ENCODE measurements around the gene VAMP5.

VAMP5 gene

GRCh38 chr2:85549826-85550225 is 34.4 kb upstream of the VAMP5 start:
- no peak for DNase-seq (ENCODE audit: extremely low spot score)
- POLR2A ChIA-PET, result interaction anchor here (1.2 to 12.1 kb wide), 3 partner anchors 7 to 195 kb away, joined by 3 to 198 read pairs (median 10); partner anchors contain the start of genes ELMOD3, GGCX, MAT2A and RETSAT
- CTCF ChIA-PET, result interaction anchor here (0.7 to 14.1 kb wide), 10 partner anchors 10 to 250 kb away, joined by 3 to 180 read pairs (median 6); partner anchors contain the start of genes GGCX, MAT2A and SH2D6
- TF ChIP-seq CTCF (IDR thresholded peaks at IDR 0.05; ENCODE audit: control extremely low read depth, extremely low read depth, low read depth, missing control alignments), result no peak

- CTCF ChIA-PET, result interaction anchor here (0.7 to 14.1 kb wide), 17 partner anchors 10 to 250 kb away, joined by 3 to 180 read pairs (median 4); partner anchors contain the start of genes GGCX, MAT2A, RNF181 and SH2D6
- no peak for DNase-seq (ENCODE audit: extremely low spot score)
- POLR2A ChIA-PET, result interaction anchor here (1.2 to 12.1 kb wide), 3 partner anchors 8 to 196 kb away, joined by 3 to 198 read pairs (median 10); partner anchors contain the start of genes ELMOD3, GGCX, MAT2A and RETSAT
- TF ChIP-seq CTCF (IDR thresholded peaks at IDR 0.05; ENCODE audit: control extremely low read depth, extremely low read depth, low read depth, missing control alignments), result no peak
Observed at GRCh38 chr2:85550486-85550885, 33.7 kb upstream of the VAMP5 start.

- CTCF ChIA-PET, result interaction anchor here (0.7 to 14.1 kb wide), 33 partner anchors 9 to 285 kb away, joined by 3 to 180 read pairs (median 4); partner anchors contain the start of genes ELMOD3, GGCX, MAT2A and RETSAT
Observed at GRCh38 chr2:85551698-85552678, 32.2 kb upstream of the VAMP5 start.

GRCh38 chr2:85553184-85553583 is 31.0 kb upstream of the VAMP5 start:
- CTCF ChIA-PET, result interaction anchor here (0.6 to 14.1 kb wide), 10 partner anchors 13 to 162 kb away, joined by 3 to 180 read pairs (median 4); partner anchors contain the start of genes MAT2A, RNF181 and TMEM150A
- POLR2A ChIA-PET, result interaction anchor here (0.6 to 12.1 kb wide), 4 partner anchors 8 to 162 kb away, joined by 3 to 198 read pairs (median 6); partner anchors contain the start of genes GGCX and MAT2A
- no peak for TF ChIP-seq CTCF (IDR thresholded peaks at IDR 0.05; ENCODE audit: control extremely low read depth, extremely low read depth, low read depth, missing control alignments)

More at GRCh38 chr2:85551698-85552678, 32.2 kb upstream of the VAMP5 start:
- peak; percentile 76 for DNase-seq (ENCODE audit: extremely low spot score)
- TF ChIP-seq CTCF (IDR thresholded peaks at IDR 0.05; ENCODE audit: control extremely low read depth, extremely low read depth, low read depth, missing control alignments), result peak; percentile 87
- POLR2A ChIA-PET, result interaction anchor here (0.6 to 12.1 kb wide), 7 partner anchors 9 to 224 kb away, joined by 3 to 198 read pairs (median 3); partner anchors contain the start of genes ELMOD3, GGCX, MAT2A and RETSAT

GRCh38 chr2:85554980-85555612 is 29.1 kb upstream of the VAMP5 start:
- ChIA-PET POLR2A (interaction anchor here (12.1 kb wide), 1 partner anchor 12 kb away, joined by 198 read pairs; the partner anchor contains the start of gene MAT2A), CTCF (interaction anchor here (1.2 to 14.1 kb wide), 6 partner anchors 15 to 164 kb away, joined by 3 to 180 read pairs (median 17); partner anchors contain the start of genes MAT2A and TMEM150A)
- TF ChIP-seq CTCF (IDR thresholded peaks at IDR 0.05; ENCODE audit: control extremely low read depth, extremely low read depth, low read depth, missing control alignments), result no peak
- DNase-seq (ENCODE audit: extremely low spot score), result no peak

More at GRCh38 chr2:85553184-85553583, 31.0 kb upstream of the VAMP5 start:
- DNase-seq (ENCODE audit: extremely low spot score), result no peak
